ENCODE data around the gene VIPR2.

VIPR2 gene, protein sequence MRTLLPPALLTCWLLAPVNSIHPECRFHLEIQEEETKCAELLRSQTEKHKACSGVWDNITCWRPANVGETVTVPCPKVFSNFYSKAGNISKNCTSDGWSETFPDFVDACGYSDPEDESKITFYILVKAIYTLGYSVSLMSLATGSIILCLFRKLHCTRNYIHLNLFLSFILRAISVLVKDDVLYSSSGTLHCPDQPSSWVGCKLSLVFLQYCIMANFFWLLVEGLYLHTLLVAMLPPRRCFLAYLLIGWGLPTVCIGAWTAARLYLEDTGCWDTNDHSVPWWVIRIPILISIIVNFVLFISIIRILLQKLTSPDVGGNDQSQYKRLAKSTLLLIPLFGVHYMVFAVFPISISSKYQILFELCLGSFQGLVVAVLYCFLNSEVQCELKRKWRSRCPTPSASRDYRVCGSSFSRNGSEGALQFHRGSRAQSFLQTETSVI

DNA sequence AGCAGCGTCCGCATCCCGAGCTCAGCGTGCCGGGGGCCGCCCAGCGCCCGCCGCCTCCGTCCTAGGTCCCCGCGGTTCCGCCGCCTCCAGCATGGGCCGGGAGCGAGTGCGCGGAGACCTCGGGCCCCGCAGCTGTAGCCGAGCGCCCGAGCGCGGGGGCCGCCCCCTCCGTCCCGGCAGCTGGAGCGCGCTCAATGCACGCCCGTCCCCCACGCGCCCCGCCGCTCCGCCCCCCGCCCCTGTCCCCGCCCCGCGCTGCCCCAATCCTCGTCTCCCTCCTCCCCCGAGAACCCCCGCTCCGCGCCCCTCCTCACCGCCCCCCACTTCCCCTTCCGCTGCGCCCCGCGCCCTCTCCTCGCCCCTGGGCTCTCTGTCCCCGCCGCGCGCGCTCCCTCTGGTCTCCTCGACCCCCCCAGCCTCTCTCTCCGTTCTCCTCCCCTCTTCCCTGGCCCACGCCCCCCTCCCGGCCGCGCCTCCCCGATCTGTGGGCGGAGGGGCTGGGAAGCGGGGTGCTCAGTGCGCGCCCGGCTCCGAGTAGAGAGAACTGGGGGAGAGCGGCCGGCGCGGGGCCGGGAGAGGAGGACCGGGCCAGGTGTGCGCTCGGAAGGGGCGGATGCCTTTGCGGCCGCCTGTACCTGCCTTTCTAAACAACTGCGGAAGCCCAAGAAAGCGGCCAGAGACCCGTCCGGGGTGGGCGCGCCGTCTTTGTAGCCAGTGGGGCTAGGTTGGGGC, at the start of gene VIPR2:
Gene VIPR2, minus strand, starts transcription at position 110 of the 732 bp plus-strand sequence. Its CDS starts 96 bp downstream, at position 14.
- TF ChIP-seq, protein P1, sequence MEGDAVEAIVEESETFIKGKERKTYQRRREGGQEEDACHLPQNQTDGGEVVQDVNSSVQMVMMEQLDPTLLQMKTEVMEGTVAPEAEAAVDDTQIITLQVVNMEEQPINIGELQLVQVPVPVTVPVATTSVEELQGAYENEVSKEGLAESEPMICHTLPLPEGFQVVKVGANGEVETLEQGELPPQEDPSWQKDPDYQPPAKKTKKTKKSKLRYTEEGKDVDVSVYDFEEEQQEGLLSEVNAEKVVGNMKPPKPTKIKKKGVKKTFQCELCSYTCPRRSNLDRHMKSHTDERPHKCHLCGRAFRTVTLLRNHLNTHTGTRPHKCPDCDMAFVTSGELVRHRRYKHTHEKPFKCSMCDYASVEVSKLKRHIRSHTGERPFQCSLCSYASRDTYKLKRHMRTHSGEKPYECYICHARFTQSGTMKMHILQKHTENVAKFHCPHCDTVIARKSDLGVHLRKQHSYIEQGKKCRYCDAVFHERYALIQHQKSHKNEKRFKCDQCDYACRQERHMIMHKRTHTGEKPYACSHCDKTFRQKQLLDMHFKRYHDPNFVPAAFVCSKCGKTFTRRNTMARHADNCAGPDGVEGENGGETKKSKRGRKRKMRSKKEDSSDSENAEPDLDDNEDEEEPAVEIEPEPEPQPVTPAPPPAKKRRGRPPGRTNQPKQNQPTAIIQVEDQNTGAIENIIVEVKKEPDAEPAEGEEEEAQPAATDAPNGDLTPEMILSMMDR (IDR thresholded peaks at IDR 0.05; ENCODE audit: low read depth, low read length, missing control alignments) = no peak
- no peak for DNase-seq (ENCODE audit: extremely low read depth, low read depth)
- H3K4me3 ChIP-seq (replicated peaks; ENCODE audit: low read depth, low read length) = no peak within 1 kb of the TSS

DNA sequence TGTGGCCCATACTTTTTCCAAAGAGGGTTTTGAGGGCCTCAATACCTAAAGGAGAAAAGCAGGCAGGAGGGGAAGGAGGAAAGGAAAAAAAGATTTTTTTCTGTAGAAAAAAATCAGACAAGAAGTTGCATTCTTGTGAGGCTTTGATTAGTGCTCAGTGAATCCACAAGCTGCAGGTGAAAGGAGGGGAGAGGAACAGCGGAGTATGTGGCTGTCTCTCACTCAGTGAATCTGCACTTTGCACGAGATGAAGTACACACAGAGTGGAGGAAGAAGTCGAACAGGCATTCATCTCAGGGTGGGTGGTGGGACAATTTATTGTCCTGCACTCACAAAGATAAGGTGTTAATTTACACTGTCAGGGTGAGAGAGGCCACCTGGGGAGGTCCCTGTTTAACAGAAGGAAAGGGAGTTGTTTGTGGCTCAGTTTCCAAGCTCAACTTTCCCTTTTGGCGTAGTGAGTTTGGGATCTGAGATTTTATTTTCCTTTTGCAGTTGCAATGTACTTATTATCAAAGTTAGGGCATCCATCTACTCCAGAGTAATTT, 49.0 kb upstream of the VIPR2 start:
- TF ChIP-seq, protein P1 (IDR thresholded peaks at IDR 0.05; ENCODE audit: low read depth, low read length, missing control alignments) = no peak
- H3K4me3 ChIP-seq (replicated peaks; ENCODE audit: low read depth, low read length) = no peak overlapping the region
- DNase-seq (ENCODE audit: extremely low read depth, low read depth) = no peak

DNA sequence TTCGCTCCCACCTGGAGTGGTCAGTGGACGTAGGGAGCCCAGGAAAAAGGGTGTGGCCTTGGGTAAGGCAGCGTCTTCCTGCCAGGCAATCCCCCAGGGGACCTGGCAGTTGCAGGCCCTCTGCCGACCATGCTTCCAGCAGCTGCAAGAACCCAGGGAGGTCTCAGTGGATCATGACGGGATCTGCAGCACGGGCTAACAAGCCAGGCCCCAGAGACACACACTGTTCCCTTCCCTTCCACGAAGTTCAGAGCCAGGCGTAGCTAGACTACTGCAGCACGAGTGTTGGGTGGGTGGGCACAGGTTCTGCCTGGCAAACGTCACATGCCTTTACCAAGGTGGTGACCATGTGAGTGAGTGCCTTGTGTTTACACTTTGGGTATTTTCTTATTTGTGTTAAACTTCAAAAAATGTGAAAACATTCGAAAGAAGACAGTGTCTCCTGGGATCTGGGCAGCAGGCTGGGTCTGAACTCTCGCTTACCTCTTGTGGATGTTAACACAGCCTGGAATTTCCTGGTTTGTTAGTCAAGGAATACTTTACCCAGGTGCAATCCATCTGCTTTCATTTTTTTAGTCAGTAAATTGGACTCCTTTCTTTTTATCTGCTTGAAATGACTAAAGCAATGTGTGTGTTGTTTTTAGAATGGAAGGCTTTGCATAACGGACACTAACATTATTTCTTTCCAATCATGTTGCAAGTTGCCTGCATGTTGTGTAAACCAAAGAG, 48.2 kb upstream of the VIPR2 start:
- TF ChIP-seq, protein P1 (IDR thresholded peaks at IDR 0.05; ENCODE audit: low read depth, low read length, missing control alignments) = no peak
- no peak for DNase-seq (ENCODE audit: extremely low read depth, low read depth)
- no peak overlapping the region for H3K4me3 ChIP-seq (replicated peaks; ENCODE audit: low read depth, low read length)

DNA sequence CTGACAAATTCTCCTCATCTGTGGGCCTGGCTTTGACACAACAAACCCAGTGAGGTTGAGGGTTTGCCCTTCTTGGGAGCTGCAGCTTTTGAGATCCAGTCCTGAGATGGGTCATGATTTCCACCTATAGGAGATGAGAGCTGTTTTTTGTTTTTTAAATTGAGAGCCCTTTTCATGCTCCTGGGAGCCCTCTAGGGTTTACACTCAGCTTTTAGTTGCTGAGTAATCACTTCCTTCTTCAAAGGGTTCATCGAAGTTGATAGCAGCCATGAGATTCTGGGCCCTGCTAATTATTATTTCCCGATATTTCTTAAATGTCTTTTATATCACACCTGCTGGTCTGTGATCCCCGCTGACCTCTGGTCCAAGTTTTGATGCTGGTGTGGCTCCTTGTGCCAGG, 47.3 kb upstream of the VIPR2 start:
- DNase-seq (ENCODE audit: extremely low read depth, low read depth) = no peak

DNA sequence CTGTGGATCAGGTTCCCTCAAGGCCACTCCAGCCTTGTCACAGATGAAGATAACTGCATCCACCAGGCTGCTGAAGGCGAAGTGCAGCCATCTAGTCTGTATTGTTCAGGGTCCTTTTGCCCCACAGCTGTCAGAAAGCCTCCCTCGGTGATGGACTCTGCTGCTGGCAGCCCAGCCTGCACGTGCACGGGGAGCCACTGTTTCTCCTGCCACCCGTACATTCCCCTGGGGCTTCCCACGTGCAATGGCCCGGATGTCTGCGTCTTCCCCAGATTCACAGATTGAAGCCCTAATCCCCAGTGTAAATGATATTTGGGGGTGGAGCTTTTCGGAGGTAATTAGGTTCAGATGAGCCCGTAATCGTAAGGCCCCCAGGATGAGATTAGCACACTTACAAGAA, 46.6 kb upstream of the VIPR2 start:
- no peak overlapping the region for H3K4me3 ChIP-seq (replicated peaks; ENCODE audit: low read depth, low read length)
- TF ChIP-seq, protein P1 (IDR thresholded peaks at IDR 0.05; ENCODE audit: low read depth, low read length, missing control alignments) = no peak
- no peak for DNase-seq (ENCODE audit: extremely low read depth, low read depth)

More for the DNA sequence above, 47.3 kb upstream of the VIPR2 start:
- no peak overlapping the region for H3K4me3 ChIP-seq (replicated peaks; ENCODE audit: low read depth, low read length)
- TF ChIP-seq, protein P1 (IDR thresholded peaks at IDR 0.05; ENCODE audit: low read depth, low read length, missing control alignments) = no peak

DNA sequence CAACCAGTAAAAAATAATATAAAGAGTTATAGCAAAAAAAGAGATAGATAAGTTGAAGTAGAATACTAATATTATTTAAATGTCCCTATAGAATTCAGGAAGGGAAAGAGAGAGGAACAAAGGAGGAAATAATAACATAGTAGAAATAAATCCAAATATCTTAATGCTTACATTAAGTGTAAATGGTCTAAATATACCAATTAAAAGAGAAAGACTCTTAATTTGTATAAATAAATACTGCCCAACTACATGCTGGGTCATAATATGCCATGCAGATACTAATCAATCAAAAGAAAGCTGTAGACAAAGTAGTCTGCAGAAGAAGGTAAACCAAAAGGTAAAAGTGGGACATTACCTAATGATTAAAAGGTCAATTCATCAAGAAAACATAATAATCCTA, 43.3 kb upstream of the VIPR2 start:
- TF ChIP-seq, protein P1 (IDR thresholded peaks at IDR 0.05; ENCODE audit: low read depth, low read length, missing control alignments) = no peak
- no peak for DNase-seq (ENCODE audit: extremely low read depth, low read depth)
- no peak overlapping the region for H3K4me3 ChIP-seq (replicated peaks; ENCODE audit: low read depth, low read length)

Data from HFF-Myc (cell line).